Tibial artery (tissue), 4 donors: ENCODE data around the gene TTC7B.

ENCODE experiments used
- DNase-seq, 2 donors: peaks; one replicate each; pipeline ENCODE4 v3.0.0-alpha.2; 2019
- H3K27ac ChIP-seq, 2 donors: fragments of 200-600 bp; sonication (generic) in 1 of 2; 1 replicate in 1 of 2; 2 replicates in 1 of 2; pipeline ENCODE4 v1.5.1; 2018 to 2019; ENCODE audit warnings: mild to moderate bottlenecking in 1 of 2
- H3K27me3 ChIP-seq, 2 donors: fragments of 200-600 bp; sonication (generic) in 1 of 2; one replicate each; pipeline versions ENCODE4 v1.5.1 to v1.6.0; 2016 to 2019
- H3K36me3 ChIP-seq, 3 donors: fragments of 200-600 bp; sonication (generic) in 2 of 3; one replicate each; pipeline ENCODE4 v1.5.1; 2016 to 2019; ENCODE audit warnings: mild to moderate bottlenecking in 2 of 3
- H3K4me1 ChIP-seq, 4 donors: fragments of 200-600 bp; sonication (generic) in 2 of 4; 1 replicate in 3 of 4; 2 replicates in 1 of 4; pipeline ENCODE4 v1.5.1; 2016 to 2019
- H3K4me3 ChIP-seq, 2 donors: fragments of 200-600 bp; sonication (generic) in 1 of 2; 1 replicate in 1 of 2; 2 replicates in 1 of 2; pipeline ENCODE4 v1.5.1; 2018 to 2019; ENCODE audit warnings: mild to moderate bottlenecking in 2 of 2
- H3K9me3 ChIP-seq, 3 donors: fragments of 200-600 bp; sonication (generic) in 1 of 3; one replicate each; pipeline ENCODE4 v1.5.1; 2016 to 2019
- CTCF ChIP-seq, 2 experiments: fragments of 200-600 bp in 1 of 2; fragments of 450-650 bp in 1 of 2; IDR thresholded peaks; one replicate each; pipeline ENCODE4 v1.5.1; 2017 to 2019; ENCODE audit warnings: antibody characterized with exemption in 2 of 2, mild to moderate bottlenecking in 1 of 2, moderate library complexity in 1 of 2
- intact Hi-C: fragments of 100-400 bp; cut with DNase I; formaldehyde crosslinking; loops from one replicate; pipeline ENCODE4 v1.15.0; 2023; ENCODE audit warnings: low total_unique reads

The TTC7B gene

GRCh38 chr14:90582166-90582565 is 234.1 kb downstream of the TTC7B start:
- intact Hi-C loops, result no loop called here
- no peaks in the 10 kb centered on the region for H3K27me3 ChIP-seq
- TF ChIP-seq CTCF (IDR thresholded peaks at IDR 0.05), result no peak
- H3K36me3 ChIP-seq, result peaks cover 11 to 27% (median 20%) of the 10 kb centered on the region in 3 donors
- no peaks in the 10 kb centered on the region for H3K9me3 ChIP-seq
- H3K4me3 ChIP-seq, result no peak overlapping the region
- no peak for DNase-seq
- H3K27ac ChIP-seq, result no peak overlapping the region
- no peaks in the 10 kb centered on the region for H3K4me1 ChIP-seq

GRCh38 chr14:90581745-90582144 is 234.5 kb downstream of the TTC7B start:
- Histone ChIP-seq H3K27me3 (no peaks in the 10 kb centered on the region), H3K4me3 (no peak overlapping the region), H3K27ac (no peak overlapping the region), H3K36me3 (peaks cover 11 to 27% (median 21%) of the 10 kb centered on the region in 3 donors), H3K4me1 (no peaks in the 10 kb centered on the region), H3K9me3 (no peaks in the 10 kb centered on the region)
- intact Hi-C loops, result no loop called here
- TF ChIP-seq CTCF (IDR thresholded peaks at IDR 0.05), result no peak
- DNase-seq, result no peak

GRCh38 chr14:90580377-90581335 is 235.6 kb downstream of the TTC7B start:
- Histone ChIP-seq H3K4me3 (no peak overlapping the region), H3K27ac (no peak overlapping the region), H3K36me3 (peaks cover 11 to 22% (median 14%) of the 10 kb centered on the region in 3 donors), H3K4me1 (no peaks in the 10 kb centered on the region), H3K27me3 (no peaks in the 10 kb centered on the region), H3K9me3 (no peaks in the 10 kb centered on the region)
- DNase-seq, result no peak
- no peak for TF ChIP-seq CTCF (IDR thresholded peaks at IDR 0.05)
- intact Hi-C loops, result no loop called here

GRCh38 chr14:90579816-90580215 is 236.4 kb downstream of the TTC7B start:
- H3K36me3 ChIP-seq, result peaks cover 11 to 19% (median 14%) of the 10 kb centered on the region in 3 donors
- no peaks in the 10 kb centered on the region for H3K27me3 ChIP-seq
- intact Hi-C loops, result no loop called here
- TF ChIP-seq CTCF (IDR thresholded peaks at IDR 0.05), result no peak
- DNase-seq, result no peak
- H3K4me1 ChIP-seq, result no peaks in the 10 kb centered on the region
- H3K9me3 ChIP-seq, result no peaks in the 10 kb centered on the region
- H3K27ac ChIP-seq, result no peak overlapping the region
- H3K4me3 ChIP-seq, result no peak overlapping the region

- Histone ChIP-seq H3K4me1 (no peaks in the 10 kb centered on the region), H3K27ac (no peak overlapping the region), H3K9me3 (no peaks in the 10 kb centered on the region), H3K36me3 (peaks cover 11 to 19% (median 14%) of the 10 kb centered on the region in 3 donors), H3K27me3 (no peaks in the 10 kb centered on the region), H3K4me3 (no peak overlapping the region)
- intact Hi-C loops, result no loop called here
- no peak for TF ChIP-seq CTCF (IDR thresholded peaks at IDR 0.05)
- DNase-seq, result no peak
These were observed 237.1 kb downstream of the TTC7B start for GRCh38 chr14:90579088-90579487.
